ENCODE measurements around the gene EFHD2.
"Not testable (repeated sequence)": the region's sequence is repeated elsewhere in the genome, so short reads cannot be mapped to it uniquely, and the experiment has no call there.

- not testable (repeated sequence) for TF ChIP-seq RARB (CRISPR knock-in tag; IDR thresholded peaks at IDR 0.05); PATZ1 (CRISPR knock-in tag; IDR thresholded peaks at IDR 0.05; ENCODE audit: borderline replicate concordance); ZC3H10 (CRISPR knock-in tag; IDR thresholded peaks at IDR 0.05); PPARA (CRISPR knock-in tag; IDR thresholded peaks at IDR 0.05; ENCODE audit: borderline replicate concordance); ZNF70 (CRISPR knock-in tag; IDR thresholded peaks at IDR 0.05); ZFP30 (CRISPR knock-in tag; IDR thresholded peaks at IDR 0.05); GLIS3 (CRISPR knock-in tag; IDR thresholded peaks at IDR 0.05)
- TF ChIP-seq, protein P1, sequence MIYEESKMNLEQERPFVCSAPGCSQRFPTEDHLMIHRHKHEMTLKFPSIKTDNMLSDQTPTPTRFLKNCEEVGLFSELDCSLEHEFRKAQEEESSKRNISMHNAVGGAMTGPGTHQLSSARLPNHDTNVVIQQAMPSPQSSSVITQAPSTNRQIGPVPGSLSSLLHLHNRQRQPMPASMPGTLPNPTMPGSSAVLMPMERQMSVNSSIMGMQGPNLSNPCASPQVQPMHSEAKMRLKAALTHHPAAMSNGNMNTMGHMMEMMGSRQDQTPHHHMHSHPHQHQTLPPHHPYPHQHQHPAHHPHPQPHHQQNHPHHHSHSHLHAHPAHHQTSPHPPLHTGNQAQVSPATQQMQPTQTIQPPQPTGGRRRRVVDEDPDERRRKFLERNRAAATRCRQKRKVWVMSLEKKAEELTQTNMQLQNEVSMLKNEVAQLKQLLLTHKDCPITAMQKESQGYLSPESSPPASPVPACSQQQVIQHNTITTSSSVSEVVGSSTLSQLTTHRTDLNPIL (CRISPR knock-in tag; IDR thresholded peaks at IDR 0.05; ENCODE audit: low read depth) = not testable (repeated sequence)
Observed at GRCh38 chr1:15466955-15467625, 57.4 kb downstream of the EFHD2 start.

All from SK-N-SH treated with all-trans-retinoic acid at 6 μM for 48 hours (cell line).